Inferior parietal cortex (tissue), 1 donor: Measurements from ENCODE around the gene ABCB4.

ENCODE experiments used
- DNase-seq: peaks from one replicate; pipeline ENCODE4 v3.0.0-alpha.2; 2016; ENCODE audit errors: extremely low spot score

The ABCB4 gene

DNA sequence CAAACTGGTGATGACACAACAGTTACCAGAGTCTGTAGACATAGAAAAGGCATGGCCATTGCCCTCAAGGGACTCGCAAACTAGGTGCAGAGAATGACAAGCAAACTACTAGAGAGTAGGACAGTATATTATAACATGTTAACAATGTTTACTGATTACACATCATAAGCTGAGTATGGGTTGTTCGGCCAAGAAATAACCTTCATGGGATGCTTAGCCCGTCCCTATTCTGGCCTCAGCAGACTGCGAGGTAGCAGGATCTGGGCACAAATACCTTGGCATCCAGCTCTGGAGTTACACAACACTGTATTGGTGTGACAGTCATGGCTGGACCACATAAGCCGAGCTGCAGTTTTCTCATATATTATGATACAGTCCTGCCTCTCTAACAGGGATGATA is 51.4 kb downstream of the ABCB4 start:
- no peak for DNase-seq

GRCh38 chr7:87420173-87420572 is 55.3 kb downstream of the ABCB4 start:
- DNase-seq = no peak

- peak; percentile 95 for DNase-seq
Observed at GRCh38 chr7:87416682-87417587, 58.5 kb downstream of the ABCB4 start.

DNA sequence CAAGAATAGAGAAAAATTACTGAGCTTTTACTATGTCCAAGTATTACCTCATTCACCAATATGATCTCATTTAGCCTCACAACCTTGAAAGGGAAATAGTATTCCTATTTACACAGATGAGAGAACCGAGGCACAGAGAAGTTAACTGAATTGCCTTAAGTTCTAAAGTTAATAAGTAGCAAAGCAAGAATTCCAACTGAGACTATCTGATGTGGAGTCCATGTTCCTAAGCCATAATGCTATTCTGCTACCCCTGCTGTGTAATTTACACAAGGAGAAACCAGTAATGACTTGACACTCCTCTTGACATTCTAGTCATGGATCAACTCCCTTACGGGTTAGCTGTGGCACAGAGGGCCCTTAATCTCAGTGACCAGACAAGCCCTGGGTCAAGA is 60.7 kb downstream of the ABCB4 start:
- no peak for DNase-seq

- DNase-seq = no peak
Observed at GRCh38 chr7:87413951-87414793, 61.3 kb downstream of the ABCB4 start.

- DNase-seq = no peak
Observed at GRCh38 chr7:87413029-87413428, 62.5 kb downstream of the ABCB4 start.

DNA sequence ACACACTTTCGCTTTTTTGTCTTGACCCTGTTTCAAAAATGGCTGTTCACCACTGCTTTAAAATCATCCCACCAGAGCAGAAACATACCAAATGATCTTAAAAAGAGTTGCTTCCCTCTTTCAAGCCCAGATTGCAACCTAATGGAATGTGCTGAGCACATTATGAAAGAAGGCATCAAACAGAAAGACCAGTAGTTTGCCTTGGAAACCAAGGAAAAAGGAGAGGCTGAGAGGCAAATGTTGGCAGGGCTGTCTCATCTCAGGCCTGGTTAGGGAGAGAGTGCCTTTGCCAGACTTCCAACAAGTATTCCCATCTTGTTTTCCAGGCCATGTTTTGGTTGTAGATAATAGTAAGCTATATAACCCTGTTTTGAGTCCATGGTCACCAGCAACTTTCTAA is 64.3 kb downstream of the ABCB4 start:
- no peak for DNase-seq

DNA sequence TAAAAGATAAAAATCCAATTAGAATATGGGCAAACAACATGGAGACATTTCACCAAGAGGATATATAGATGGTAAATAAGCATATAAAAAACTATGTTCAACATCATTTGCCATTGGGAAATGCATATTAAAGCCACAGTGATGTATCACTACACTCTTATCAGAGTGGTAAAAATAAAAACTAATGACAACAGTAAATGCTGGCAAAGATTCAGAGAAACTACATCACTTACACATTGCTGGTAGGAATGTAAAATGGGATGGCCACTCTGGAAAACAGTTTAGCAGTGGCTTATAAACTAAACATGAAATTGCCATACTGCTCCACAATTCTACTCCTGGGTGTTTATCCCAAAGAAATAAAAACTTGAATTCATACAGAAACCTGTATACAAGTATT is 70.8 kb downstream of the ABCB4 start:
- DNase-seq = no peak

- no peak for DNase-seq
Observed at GRCh38 chr7:87398446-87398845, 77.0 kb downstream of the ABCB4 start.

DNA sequence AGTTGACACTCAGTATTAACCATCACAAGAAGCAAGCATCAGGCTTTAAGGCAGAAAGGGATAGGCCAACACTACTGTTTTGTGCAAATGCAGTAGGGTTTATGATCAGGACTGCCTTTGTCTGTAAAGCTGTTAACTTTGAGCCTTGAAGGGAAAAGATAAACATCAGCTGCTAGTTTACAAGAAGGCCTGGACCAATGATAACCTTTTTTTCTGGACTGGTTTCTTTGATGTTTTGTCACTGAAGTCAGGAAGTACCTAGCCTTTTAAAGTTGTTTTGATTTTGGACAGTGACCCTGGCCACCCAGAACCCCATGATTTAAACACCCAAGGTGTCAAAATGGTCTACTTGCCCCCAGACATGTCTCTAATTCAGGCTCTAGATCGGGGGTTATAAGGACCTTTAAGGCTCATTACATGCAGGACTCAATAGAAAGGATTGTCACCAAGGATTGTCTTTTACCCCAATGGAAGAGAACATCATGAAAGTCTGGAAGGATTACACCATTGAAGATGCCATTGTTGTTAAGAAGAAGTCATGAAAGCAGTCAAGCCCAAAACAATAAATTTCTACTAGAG is 79.9 kb downstream of the ABCB4 start:
- no peak for DNase-seq

DNA sequence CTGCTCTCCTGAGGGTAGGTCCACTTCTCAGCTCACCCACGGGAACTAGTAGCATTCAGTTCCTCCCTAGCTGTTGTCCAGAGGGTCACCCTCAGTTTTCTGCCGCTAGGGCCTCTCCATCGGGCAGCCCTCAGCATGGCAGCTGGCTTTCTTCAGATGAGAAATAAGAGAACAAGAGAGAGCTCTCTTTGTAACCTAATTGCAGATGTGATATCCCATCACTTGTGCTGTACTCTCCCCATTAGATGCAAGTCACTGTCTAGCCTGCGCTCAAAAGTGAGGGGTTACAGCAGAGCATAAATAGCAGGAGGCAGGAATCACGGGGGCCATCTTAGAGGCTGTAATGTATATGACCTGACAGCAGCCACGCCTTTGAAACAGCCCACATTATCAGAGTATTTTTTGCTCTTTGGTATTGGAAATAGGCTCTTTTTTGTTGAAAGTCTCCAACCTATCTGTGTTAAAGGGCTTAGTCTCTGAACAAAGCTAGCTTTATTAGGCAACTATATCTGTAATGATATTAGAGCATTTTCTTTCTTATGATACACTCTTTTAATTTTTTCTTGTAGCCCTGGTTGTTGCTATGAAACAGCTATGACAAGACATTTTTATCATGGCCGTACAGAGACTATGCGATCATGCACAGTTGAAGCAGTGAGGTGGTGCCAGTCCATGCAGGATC is 84.3 kb downstream of the ABCB4 start:
- DNase-seq = no peak

- DNase-seq = no peak
Observed at GRCh38 chr7:87380905-87381304, 94.6 kb downstream of the ABCB4 start.

DNA sequence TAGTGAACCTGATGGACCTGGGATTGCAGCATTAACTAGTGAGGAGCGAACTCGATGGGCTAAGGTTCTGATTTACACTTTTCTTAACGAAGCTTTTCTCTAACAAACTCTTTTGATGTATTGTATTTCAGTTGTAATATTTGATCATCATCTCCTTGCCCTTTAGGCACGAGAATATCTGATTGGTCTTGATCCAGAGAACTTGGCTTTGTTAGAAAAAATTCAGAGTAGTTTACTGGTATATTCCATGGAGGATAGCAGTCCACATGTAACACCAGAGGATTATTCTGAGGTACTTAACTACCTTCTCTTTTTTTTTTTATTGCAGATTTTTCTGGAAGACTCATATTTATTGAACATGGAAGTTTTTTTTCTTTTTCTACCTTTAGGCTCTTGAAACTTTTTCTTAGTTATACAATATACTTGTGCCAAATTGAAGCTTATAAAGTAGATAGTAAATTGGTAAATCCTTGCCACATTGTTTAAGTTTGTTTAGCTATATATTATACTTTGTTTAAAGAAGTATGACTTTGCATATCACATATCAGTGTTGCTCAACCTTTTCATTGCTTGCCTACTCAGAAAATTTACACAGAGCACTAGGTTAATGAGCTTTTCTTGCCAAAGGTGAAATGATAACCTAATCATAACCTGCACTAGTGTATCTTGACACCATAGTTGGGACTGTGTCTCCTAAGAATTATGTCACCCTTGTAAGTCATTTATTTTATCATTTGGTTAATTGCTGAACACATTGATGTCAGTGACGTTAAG is 99.6 kb downstream of the ABCB4 start:
- no peak for DNase-seq

GRCh38 chr7:87370660-87371180 is 104.8 kb downstream of the ABCB4 start:
- no peak for DNase-seq

GRCh38 chr7:87369216-87369615 is 106.3 kb downstream of the ABCB4 start:
- DNase-seq = no peak

DNA sequence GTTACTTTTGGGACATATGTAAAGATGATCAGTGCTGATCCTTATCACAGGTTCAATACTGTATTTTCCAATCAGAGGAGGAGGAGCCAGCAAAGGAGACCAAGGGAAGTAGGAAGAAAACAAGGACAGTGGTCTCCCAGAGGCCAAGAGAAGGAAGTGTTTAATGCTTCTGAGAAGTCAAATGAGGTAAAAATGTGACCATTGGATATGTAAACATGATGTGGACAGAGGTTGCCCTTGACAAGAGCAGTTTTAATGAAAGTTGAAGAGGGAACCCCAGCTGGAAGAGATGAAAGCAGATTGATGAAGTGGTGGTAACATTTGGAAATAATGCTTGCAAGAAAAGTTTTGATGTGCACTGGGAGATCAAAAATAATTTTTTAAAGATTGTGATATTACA is 111.2 kb downstream of the ABCB4 start:
- no peak for DNase-seq

- DNase-seq = no peak
Observed at GRCh38 chr7:87363342-87363741, 112.1 kb downstream of the ABCB4 start.

DNA sequence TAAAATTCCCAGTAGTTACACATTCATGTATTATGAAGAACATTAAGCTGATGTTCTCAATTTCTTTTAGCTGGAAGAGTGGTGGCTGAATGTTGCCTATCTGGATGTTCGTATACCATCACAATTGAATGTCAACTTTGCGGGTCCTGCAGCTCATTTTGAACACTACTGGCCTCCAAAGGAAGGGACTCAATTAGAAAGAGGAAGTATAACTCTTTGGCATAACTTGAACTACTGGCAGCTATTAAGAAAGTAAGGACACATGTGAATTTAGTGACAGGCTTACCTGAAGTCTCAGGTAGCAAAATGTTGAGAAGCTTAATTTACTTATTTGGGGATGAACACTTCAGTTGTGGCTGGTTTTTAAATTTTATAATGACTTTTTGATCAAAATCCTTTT is 114.2 kb downstream of the ABCB4 start:
- DNase-seq = no peak

DNA sequence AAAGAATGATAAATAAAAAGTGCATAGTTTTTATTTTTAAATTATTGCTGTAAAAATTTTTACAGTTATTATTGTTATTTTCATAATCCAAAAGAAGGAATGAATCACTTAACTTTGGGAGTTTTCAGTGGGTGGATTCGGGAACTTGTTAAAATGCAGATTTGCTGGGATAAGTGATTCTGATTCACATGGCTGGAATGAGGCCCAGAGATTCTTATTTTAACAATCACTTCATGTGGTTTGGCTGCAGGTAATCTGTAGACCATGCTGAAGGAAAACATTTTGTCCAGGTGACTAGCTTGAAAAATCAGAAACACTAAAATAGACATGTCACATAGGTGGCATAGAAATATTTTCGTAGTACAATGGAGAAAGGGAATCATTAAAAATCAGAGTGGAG is 116.1 kb downstream of the ABCB4 start:
- DNase-seq = peak; percentile 36

DNA sequence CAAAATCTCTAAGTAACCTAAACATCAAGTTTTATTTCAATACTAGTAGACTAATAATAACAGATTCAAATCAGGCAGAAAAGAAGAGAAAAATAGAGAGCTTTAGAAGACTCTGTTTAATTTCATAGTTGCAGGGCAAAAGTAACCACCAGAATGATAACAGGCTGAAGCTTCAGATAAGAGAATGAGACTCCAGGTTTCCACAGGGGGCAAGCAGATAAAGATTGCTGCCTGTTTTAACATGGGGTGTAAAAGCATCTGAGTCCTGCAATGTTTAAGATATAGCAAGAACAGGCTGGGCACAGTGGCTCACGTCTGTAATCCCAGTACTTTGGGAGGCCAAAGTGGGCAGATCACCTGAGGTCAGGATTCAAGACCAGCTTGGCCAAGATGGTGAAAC is 119.0 kb downstream of the ABCB4 start:
- DNase-seq = no peak

GRCh38 chr7:87354749-87355148 is 120.7 kb downstream of the ABCB4 start:
- no peak for DNase-seq
